HepG2 (cell line): ENCODE data around the gene COX18. TPM values are rescaled to one million over a fixed set of nuclear protein-coding genes. Genes with fewer than 3 reads are reported as not detected.

Source experiments
- AFF4 ChIP-seq: sonication (generic); formaldehyde crosslinking; IDR thresholded peaks from 2 replicates; pipeline ENCODE4 v1.4.0; 2020; ENCODE audit warnings: missing genetic modification reagents
- ATF1 ChIP-seq: IDR thresholded peaks from 2 replicates; pipeline ENCODE4 v1.6.1; 2016; ENCODE audit warnings: mild to moderate bottlenecking, control low read depth
- CHD4 ChIP-seq: fragments of 200-600 bp; sonication (generic); IDR thresholded peaks from 2 replicates; pipeline ENCODE4 v1.7.0; 2017; ENCODE audit warnings: mild to moderate bottlenecking, low read length, borderline replicate concordance
- DMTF1 ChIP-seq: sonication (generic); formaldehyde crosslinking; IDR thresholded peaks from 2 replicates; pipeline ENCODE4 v1.4.0; 2020; ENCODE audit warnings: mild to moderate bottlenecking, missing genetic modification reagents
- DZIP1 ChIP-seq: sonication (generic); formaldehyde crosslinking; IDR thresholded peaks from 2 replicates; pipeline ENCODE4 v1.5.0; 2020; ENCODE audit warnings: mild to moderate bottlenecking, missing genetic modification reagents
- KAT2B ChIP-seq: fragments of 150-350 bp; IDR thresholded peaks from 2 replicates; pipeline ENCODE4 v1.6.1; 2014; ENCODE audit warnings: low read depth, low read length, borderline replicate concordance
- NFYB ChIP-seq: sonication (generic); formaldehyde crosslinking; IDR thresholded peaks from 2 replicates; pipeline ENCODE4 v1.4.0; 2020; ENCODE audit warnings: missing genetic modification reagents
- POLR2G ChIP-seq: fragments of 200-400 bp; formaldehyde crosslinking; IDR thresholded peaks from 2 replicates; pipeline ENCODE4 v1.6.1; 2018; ENCODE audit warnings: mild to moderate bottlenecking, low read depth, low read length, moderate library complexity
- PTBP1 ChIP-seq: fragments of 200-400 bp; formaldehyde crosslinking; IDR thresholded peaks from 2 replicates; pipeline ENCODE4 v1.6.1; 2018; ENCODE audit warnings: low read length, low read depth; ENCODE audit not compliant: poor library complexity, severe bottlenecking
- SALL1 ChIP-seq: sonication (generic); formaldehyde crosslinking; IDR thresholded peaks from 2 replicates; pipeline ENCODE4 v1.8.0; 2022; ENCODE audit warnings: mild to moderate bottlenecking, missing genetic modification reagents
- SNAPC2 ChIP-seq: sonication (generic); formaldehyde crosslinking; IDR thresholded peaks from 2 replicates; pipeline ENCODE4 v1.8.1; 2022; ENCODE audit warnings: mild to moderate bottlenecking, missing genetic modification reagents
- THAP11 ChIP-seq: IDR thresholded peaks from 2 replicates; pipeline ENCODE4 v1.6.1; 2016; ENCODE audit warnings: missing biosample characterization, missing genetic modification reagents
- ZBTB21 ChIP-seq: sonication (generic); formaldehyde crosslinking; IDR thresholded peaks from 2 replicates; pipeline ENCODE4 v1.4.0; 2020; ENCODE audit warnings: missing genetic modification reagents
- ZNF12 ChIP-seq: sonication (generic); formaldehyde crosslinking; IDR thresholded peaks from 2 replicates; pipeline ENCODE4 v1.5.0; 2020; ENCODE audit warnings: missing genetic modification reagents
- ZNF205 ChIP-seq: IDR thresholded peaks from 2 replicates; pipeline ENCODE4 v1.6.1; 2018; ENCODE audit warnings: missing biosample characterization, missing genetic modification reagents
- ZNF274 ChIP-seq: sonication (generic); formaldehyde crosslinking; IDR thresholded peaks from 2 replicates; pipeline ENCODE4 v1.5.1; 2020; ENCODE audit warnings: mild to moderate bottlenecking, missing genetic modification reagents
- ZNF740 ChIP-seq: sonication (generic); formaldehyde crosslinking; IDR thresholded peaks from 2 replicates; pipeline ENCODE4 v1.4.0; 2020; ENCODE audit warnings: missing genetic modification reagents
- ZNF781 ChIP-seq: sonication (generic); formaldehyde crosslinking; IDR thresholded peaks from 2 replicates; pipeline ENCODE4 v1.5.1; 2020; ENCODE audit warnings: borderline replicate concordance, mild to moderate bottlenecking, missing genetic modification reagents; ENCODE audit errors: not compliant biosample characterization
- ZSCAN9 ChIP-seq: IDR thresholded peaks from 2 replicates; pipeline ENCODE4 v1.6.1; 2016; ENCODE audit warnings: borderline replicate concordance
- polyA plus RNA-seq, 8 experiments: library from polyadenylated mRNA; depleted of rRNA in 3 of 8; stranded (reverse) in 7 of 8; unstranded in 1 of 8; fragments of >200 nt; fragmentation: Illumina TruSeq in 4 of 8; extraction: Trizol in 4 of 8; gene quantifications; 2 replicates each; pipeline versions ENCODE4 v1.2.1 to v1.2.3, GENCODE V29; 2011 to 2016; ENCODE audit warnings: low read depth in 4 of 8, missing spikeins in 1 of 8, mixed read lengths in 1 of 8; ENCODE audit not compliant: insufficient read depth in 1 of 8
- total RNA-seq, 5 experiments: library from RNA; depleted of rRNA; stranded (reverse); fragments of >200 nt; fragmentation: Illumina TruSeq; extraction: Trizol; gene quantifications; 2 replicates each; pipeline ENCODE4 v1.2.3, GENCODE V29; 2016; ENCODE audit warnings: low read depth in 1 of 5

COX18 gene
- total and polyA plus RNA-seq, 2 of the 13 experiments (the other 11 are each of a cell fraction or from before 2014, with no cell fraction given), result 8.7 to 21.3 TPM

- TF ChIP-seq ZNF781 (no peak), ZNF274 (CRISPR knock-in tag) (no peak), CHD4 (no peak), ZNF12 (CRISPR knock-in tag) (no peak; the same call in 1 of the 2 replicates), SNAPC2 (no peak), ZNF740 (CRISPR knock-in tag) (no peak), SALL1 (CRISPR knock-in tag) (no peak; the same call in 1 of the 2 replicates), PTBP1 (no peak), THAP11 (CRISPR knock-in tag) (peak; percentile 48; the same call in 1 of the 2 replicates), ZNF205 (CRISPR knock-in tag) (peak; percentile 49; the same call in 1 of the 2 replicates), NFYB (CRISPR knock-in tag) (peak; percentile 74), AFF4 (CRISPR knock-in tag) (no peak), ZBTB21 (CRISPR knock-in tag) (no peak), POLR2G (peak; percentile 65), DMTF1 (no peak), ZSCAN9 (CRISPR knock-in tag) (no peak), KAT2B (no peak), DZIP1 (CRISPR knock-in tag) (no peak), ATF1 (CRISPR knock-in tag) (peak; percentile 68; the same call in 1 of the 2 replicates)
Observed at GRCh38 chr4:73103799-73104503, 34.4 kb upstream of the COX18 start (continued).
